Hematopoietic multipotent progenitor cell treated with erythropoietin and hydrocortisone succinate and interleukin-3 and kit ligand, for 17 days (in vitro differentiated cells): ENCODE measurements around the gene FOXD1.

ENCODE experiments used
- DNase-seq: peaks from one replicate; pipeline ENCODE4 v3.0.0-alpha.2; 2015; ENCODE audit warnings: low spot score

Gene FOXD1

GRCh38 chr5:73441378-73441777 lies 7.2 kb downstream of the FOXD1 start:
- no peak for DNase-seq

- no peak for DNase-seq
These were observed 8.3 kb downstream of the FOXD1 start for GRCh38 chr5:73440262-73440661.

- DNase-seq, result no peak
These were observed 9.7 kb downstream of the FOXD1 start for GRCh38 chr5:73438645-73439470.

- no peak for DNase-seq
These were observed 10.6 kb downstream of the FOXD1 start for GRCh38 chr5:73437777-73438644.

GRCh38 chr5:73437101-73437776 lies 11.3 kb downstream of the FOXD1 start:
- no peak for DNase-seq

GRCh38 chr5:73436535-73437100 lies 12.0 kb downstream of the FOXD1 start:
- DNase-seq, result no peak

GRCh38 chr5:73435759-73436534 lies 12.6 kb downstream of the FOXD1 start:
- no peak for DNase-seq

GRCh38 chr5:73434907-73435306 lies 13.7 kb downstream of the FOXD1 start:
- no peak for DNase-seq

- DNase-seq, result no peak
These were observed 14.1 kb downstream of the FOXD1 start for GRCh38 chr5:73434461-73434860.

- no peak for DNase-seq
These were observed 14.6 kb downstream of the FOXD1 start for GRCh38 chr5:73433982-73434342.

- no peak for DNase-seq
These were observed 15.2 kb downstream of the FOXD1 start for GRCh38 chr5:73433272-73433981.

- DNase-seq, result no peak
These were observed 17.2 kb downstream of the FOXD1 start for GRCh38 chr5:73431204-73431851.

GRCh38 chr5:73426034-73426433 lies 22.5 kb downstream of the FOXD1 start:
- no peak for DNase-seq

GRCh38 chr5:73424556-73424977 lies 24.0 kb downstream of the FOXD1 start:
- DNase-seq, result no peak

GRCh38 chr5:73422164-73422563 lies 26.4 kb downstream of the FOXD1 start:
- no peak for DNase-seq

- no peak for DNase-seq
These were observed 27.9 kb downstream of the FOXD1 start for GRCh38 chr5:73420666-73421065.

GRCh38 chr5:73419465-73420390 lies 28.8 kb downstream of the FOXD1 start:
- DNase-seq, result no peak

GRCh38 chr5:73419117-73419464 lies 29.5 kb downstream of the FOXD1 start:
- DNase-seq, result no peak

GRCh38 chr5:73418244-73418691 lies 30.3 kb downstream of the FOXD1 start:
- DNase-seq, result no peak
